ENCODE results near the gene NFATC3.
"Not testable (repeated sequence)": the region's sequence is repeated elsewhere in the genome, so short reads cannot be mapped to it uniquely, and the experiment has no call there.

The NFATC3 gene

GRCh38 chr16:68126395-68126794 lies 41.2 kb downstream of the NFATC3 start:
- H3K9me3 Mint-ChIP-seq, result no peaks in the 10 kb centered on the region
- H3K36me3 Mint-ChIP-seq (ENCODE audit: insufficient read depth), result peaks cover 46% of the 10 kb centered on the region
- H3K27ac Mint-ChIP-seq, result no peak overlapping the region
- H3K4me3 Mint-ChIP-seq, result no peak overlapping the region
- H3K27me3 Mint-ChIP-seq, result no peaks in the 10 kb centered on the region
- DNase-seq, result no peak
- ATAC-seq (replicated peaks), result no peak
- peaks cover 45 to 57% of the 10 kb centered on the region in 2 donors for H3K4me1 Mint-ChIP-seq (ENCODE audit: low read depth in 2 of 2)

DNA sequence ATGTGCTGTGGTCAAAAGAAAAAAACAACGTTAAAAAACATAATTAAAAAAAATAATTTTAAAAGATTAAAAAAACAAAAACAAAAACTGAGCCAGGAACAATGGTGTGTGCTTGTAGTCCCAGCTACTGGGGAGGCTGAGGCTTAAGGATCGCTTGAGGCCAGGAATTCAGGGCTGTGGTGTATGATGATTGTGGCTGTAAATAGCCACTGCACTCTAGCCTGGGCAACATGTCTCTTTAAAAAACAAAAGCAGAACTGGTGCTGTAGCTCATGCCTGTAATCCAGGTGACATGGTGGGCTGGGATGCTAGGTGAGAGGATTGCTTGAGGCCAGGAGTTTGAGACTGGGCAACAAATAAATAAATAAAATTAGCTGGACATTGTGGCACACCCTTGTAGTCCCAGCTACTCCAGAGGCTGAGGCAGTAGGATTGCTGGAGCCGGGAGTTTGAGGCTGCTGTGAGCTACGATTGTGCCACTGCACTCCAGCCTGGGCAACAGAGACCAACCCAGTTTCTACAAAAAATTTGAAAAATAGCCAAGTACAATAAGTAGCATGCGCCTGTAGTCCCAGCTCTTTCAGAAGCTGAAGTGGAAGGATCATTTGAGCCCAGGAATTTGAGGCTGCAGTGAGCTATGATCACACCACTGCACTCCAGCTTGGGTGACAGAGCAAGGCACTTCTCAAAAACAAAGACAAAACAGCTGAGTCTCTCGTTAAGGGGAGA lies 43.6 kb downstream of the NFATC3 start:
- no peak for DNase-seq
- peaks cover 41% of the 10 kb centered on the region for H3K36me3 Mint-ChIP-seq (ENCODE audit: insufficient read depth)
- peak overlapping the region in 1 of 2 donors; percentile 44 for H3K27ac Mint-ChIP-seq
- no peaks in the 10 kb centered on the region for H3K27me3 Mint-ChIP-seq
- no peak for ATAC-seq (replicated peaks)
- H3K4me1 Mint-ChIP-seq (ENCODE audit: low read depth in 2 of 2), result peaks cover 45 to 61% of the 10 kb centered on the region in 2 donors
- no peak overlapping the region for H3K4me3 Mint-ChIP-seq
- H3K9me3 Mint-ChIP-seq, result no peaks in the 10 kb centered on the region

DNA sequence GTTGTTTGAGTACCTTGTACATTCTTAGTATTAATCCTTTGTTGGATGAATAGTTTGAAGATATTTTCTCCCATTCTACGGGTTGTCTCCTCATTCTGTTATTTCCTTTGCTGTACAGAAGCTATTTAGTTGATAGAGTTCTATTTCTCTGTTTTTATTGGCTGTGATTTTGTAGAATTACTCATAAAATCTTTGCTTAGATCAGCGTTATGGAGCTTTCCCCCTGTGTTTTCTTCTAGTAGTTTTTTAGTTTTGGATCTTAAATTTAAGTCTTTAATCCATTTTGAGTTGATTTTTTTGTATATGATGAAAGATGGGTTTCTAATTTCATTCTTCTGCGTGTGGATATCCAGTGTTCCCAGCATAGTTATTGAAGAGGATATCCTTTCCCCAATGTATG lies 45.4 kb downstream of the NFATC3 start:
- Mint-ChIP-seq H3K4me3 (peak overlapping the region; percentile 8 to 34), H3K36me3 (ENCODE audit: insufficient read depth) (peaks cover 37% of the 10 kb centered on the region), H3K27ac (peak overlapping the region; percentile 83 to 94), H3K9me3 (no peaks in the 10 kb centered on the region), H3K4me1 (ENCODE audit: low read depth in 2 of 2) (peaks cover 45 to 63% of the 10 kb centered on the region in 2 donors), H3K27me3 (no peaks in the 10 kb centered on the region)
- ATAC-seq (replicated peaks), result no peak
- DNase-seq, result no peak

DNA sequence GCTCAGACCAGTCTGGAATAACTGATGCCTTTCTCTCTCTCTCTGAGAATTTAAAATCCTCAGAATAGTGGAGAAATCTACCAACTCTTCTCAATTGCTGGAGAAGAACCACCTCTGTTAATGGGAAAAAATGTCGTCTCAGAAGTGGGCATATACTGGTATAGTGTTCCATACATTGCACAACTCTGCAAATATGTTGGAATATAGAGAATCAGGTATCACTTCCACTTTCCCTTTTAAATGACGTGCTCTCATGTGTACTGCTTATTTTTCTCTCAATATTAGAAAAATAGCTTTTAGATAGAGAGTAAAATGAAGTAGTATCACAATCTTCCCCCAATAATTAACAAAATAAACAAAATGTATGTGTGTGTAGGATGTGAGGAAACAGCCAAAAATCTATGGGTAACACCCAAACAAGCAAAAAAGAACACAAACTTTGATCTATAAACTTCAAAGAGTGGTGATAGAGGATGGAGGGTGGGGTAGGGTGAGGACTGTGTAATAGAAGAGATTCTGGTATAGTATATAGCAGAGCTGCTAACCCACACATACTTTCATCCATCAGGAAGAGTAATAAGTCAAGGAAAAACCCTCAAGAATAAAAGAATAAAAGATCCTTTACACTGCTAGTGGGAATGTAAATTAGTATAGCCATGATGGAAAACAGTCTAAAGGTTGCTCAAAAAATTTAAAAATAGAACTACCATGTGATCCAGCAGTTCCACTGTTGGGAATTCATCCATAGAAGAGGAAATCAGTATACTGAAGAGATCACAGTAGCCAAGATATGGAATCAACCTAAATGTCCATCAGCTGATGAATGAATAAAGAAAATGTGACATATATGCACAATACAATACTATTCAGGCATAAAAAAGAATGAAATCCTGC lies 46.9 kb downstream of the NFATC3 start:
- H3K36me3 Mint-ChIP-seq (ENCODE audit: insufficient read depth), result peaks cover 32% of the 10 kb centered on the region
- H3K4me1 Mint-ChIP-seq (ENCODE audit: low read depth in 2 of 2), result peaks cover 44 to 57% of the 10 kb centered on the region in 2 donors
- no peaks in the 10 kb centered on the region for H3K9me3 Mint-ChIP-seq
- H3K27me3 Mint-ChIP-seq, result no peaks in the 10 kb centered on the region
- peak overlapping the region; percentile 47 to 51 for H3K4me3 Mint-ChIP-seq
- no peak for DNase-seq
- peak overlapping the region; percentile 80 to 94 for H3K27ac Mint-ChIP-seq
- peak; percentile 78 for ATAC-seq (replicated peaks)

DNA sequence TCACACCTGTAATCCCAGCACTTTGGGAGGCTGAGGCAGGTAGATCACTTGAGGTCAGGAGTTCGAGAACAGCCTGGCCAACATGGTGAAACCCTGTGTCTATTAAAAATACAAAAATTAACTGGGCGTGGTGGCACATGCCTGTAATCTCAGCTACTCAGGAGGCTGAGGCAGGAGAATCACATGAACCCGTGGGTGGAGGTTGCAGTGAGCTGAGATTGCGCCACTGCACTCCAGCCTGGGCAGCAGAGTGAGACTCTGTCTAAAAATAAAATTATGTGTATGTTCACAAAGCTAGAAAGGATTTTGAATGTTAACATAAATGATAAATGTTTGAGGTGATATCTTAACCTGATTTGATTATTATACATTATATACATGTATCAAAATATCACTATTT lies 47.8 kb downstream of the NFATC3 start:
- Mint-ChIP-seq H3K36me3 (ENCODE audit: insufficient read depth) (peaks cover 33% of the 10 kb centered on the region), H3K4me1 (ENCODE audit: low read depth in 2 of 2) (peaks cover 41 to 57% of the 10 kb centered on the region in 2 donors)
- H3K27me3 Mint-ChIP-seq; H3K9me3 Mint-ChIP-seq; DNase-seq; H3K27ac Mint-ChIP-seq; H3K4me3 Mint-ChIP-seq; ATAC-seq (replicated peaks): not testable (repeated sequence)

DNA sequence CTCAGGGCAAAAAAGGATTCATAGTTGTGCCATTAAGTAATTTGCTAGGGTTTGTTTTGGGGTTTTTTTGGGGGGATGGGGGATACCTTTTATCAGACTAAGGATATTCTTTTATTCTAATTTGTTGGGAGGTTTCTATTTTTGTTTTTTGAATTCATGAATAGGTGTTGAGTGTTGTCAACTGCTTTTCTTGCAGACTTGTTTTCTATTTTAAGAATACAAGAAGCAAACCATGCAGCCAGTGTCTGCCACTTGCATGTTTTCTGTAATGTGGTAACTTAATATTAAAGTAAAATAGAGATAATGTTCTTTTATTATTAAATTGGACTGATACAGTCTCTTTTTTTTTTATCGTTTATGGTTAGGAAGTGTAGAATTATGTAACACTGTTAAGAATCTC lies 49.5 kb downstream of the NFATC3 start:
- H3K9me3 Mint-ChIP-seq, result no peaks in the 10 kb centered on the region
- peaks cover 40% of the 10 kb centered on the region for H3K36me3 Mint-ChIP-seq (ENCODE audit: insufficient read depth)
- H3K4me3 Mint-ChIP-seq, result no peak overlapping the region
- DNase-seq (no peak), ATAC-seq (replicated peaks) (no peak)
- H3K27ac Mint-ChIP-seq, result peak overlapping the region; percentile 28 to 78
- no peaks in the 10 kb centered on the region for H3K27me3 Mint-ChIP-seq
- peaks cover 38 to 53% of the 10 kb centered on the region in 2 donors for H3K4me1 Mint-ChIP-seq (ENCODE audit: low read depth in 2 of 2)

GRCh38 chr16:68136515-68136914 lies 51.3 kb downstream of the NFATC3 start:
- ATAC-seq (replicated peaks) (no peak), DNase-seq (no peak)
- Mint-ChIP-seq H3K4me1 (ENCODE audit: low read depth in 2 of 2) (peaks cover 30 to 50% of the 10 kb centered on the region in 2 donors), H3K27me3 (no peaks in the 10 kb centered on the region), H3K36me3 (ENCODE audit: insufficient read depth) (peaks cover 39% of the 10 kb centered on the region), H3K9me3 (no peaks in the 10 kb centered on the region), H3K4me3 (no peak overlapping the region), H3K27ac (no peak overlapping the region)

DNA sequence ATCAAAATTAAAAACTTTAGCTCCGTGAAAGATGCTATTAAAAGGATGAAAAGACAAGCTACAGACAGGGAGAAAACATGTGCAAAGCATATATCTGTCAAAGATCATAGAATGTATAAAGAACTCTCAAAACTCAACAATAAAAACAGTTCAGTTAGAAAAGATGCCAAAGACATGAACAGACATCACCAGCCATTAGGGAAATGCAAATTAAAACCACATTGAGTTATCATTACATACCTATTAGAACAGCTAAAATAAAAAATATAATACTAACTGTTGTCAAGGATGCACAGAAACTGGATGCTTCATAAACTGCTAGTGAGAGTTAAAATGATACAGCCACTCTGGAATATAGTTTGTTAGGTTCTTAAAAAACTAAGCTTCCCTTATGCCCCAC lies 58.8 kb downstream of the NFATC3 start:
- Mint-ChIP-seq H3K27ac (peak overlapping the region; percentile 49 to 53), H3K36me3 (ENCODE audit: insufficient read depth) (peaks cover 51% of the 10 kb centered on the region), H3K4me1 (ENCODE audit: low read depth in 2 of 2) (peaks cover 29 to 52% of the 10 kb centered on the region in 2 donors), H3K27me3 (no peaks in the 10 kb centered on the region), H3K4me3 (peak overlapping the region in 1 of 2 donors; percentile 18), H3K9me3 (no peaks in the 10 kb centered on the region)
- ATAC-seq (replicated peaks) (no peak), DNase-seq (no peak)

DNA sequence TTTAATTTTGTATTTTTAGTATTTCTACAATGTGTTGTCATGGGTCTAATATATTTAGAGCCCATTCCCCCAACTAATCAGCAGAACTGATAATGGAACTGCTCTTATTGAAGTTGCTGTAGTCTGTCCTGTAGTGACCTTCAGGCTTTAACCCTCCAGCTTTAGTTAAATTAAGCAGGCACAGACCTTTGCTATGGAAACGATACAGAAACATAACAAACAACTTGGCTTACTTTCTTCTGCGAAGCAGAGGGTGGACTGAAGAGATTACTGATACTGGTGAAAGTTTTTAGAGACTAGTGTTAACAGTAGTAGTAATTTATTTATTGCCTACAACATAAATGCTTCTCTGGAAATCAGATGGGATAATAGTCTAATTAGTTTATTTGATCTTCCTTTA lies 61.4 kb downstream of the NFATC3 start:
- DNase-seq (no peak), ATAC-seq (replicated peaks) (peak; percentile 67)
- H3K4me3 Mint-ChIP-seq, result no peak overlapping the region
- no peaks in the 10 kb centered on the region for H3K27me3 Mint-ChIP-seq
- H3K27ac Mint-ChIP-seq, result peak overlapping the region; percentile 46 to 51
- H3K36me3 Mint-ChIP-seq (ENCODE audit: insufficient read depth), result peaks cover 42% of the 10 kb centered on the region
- H3K4me1 Mint-ChIP-seq (ENCODE audit: low read depth in 2 of 2), result peaks cover 19 to 44% of the 10 kb centered on the region in 2 donors
- no peaks in the 10 kb centered on the region for H3K9me3 Mint-ChIP-seq

DNA sequence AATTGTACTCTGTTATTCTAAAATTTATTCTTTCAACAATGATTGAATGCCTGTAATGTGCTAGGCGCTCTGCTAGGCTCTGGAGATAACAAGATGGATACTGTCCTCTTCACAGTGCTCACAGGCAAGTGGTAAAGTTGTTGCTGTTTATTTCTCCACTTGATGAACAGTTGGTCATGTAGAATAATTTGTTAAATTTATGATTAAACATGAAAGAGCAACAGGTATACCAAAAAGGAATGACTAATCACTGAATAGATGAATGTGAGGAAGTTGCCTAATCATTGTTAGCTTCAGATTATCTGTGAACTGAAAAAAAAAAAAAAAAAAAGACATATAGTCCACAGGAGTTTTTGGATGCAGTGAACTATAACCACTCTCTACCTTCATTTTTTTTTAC lies 62.3 kb downstream of the NFATC3 start:
- Mint-ChIP-seq H3K9me3 (no peaks in the 10 kb centered on the region), H3K4me1 (ENCODE audit: low read depth in 2 of 2) (peaks cover 13 to 40% of the 10 kb centered on the region in 2 donors), H3K27me3 (no peaks in the 10 kb centered on the region), H3K4me3 (no peak overlapping the region), H3K27ac (peak overlapping the region; percentile 31 to 46), H3K36me3 (ENCODE audit: insufficient read depth) (peaks cover 40% of the 10 kb centered on the region)
- ATAC-seq (replicated peaks), result no peak
- no peak for DNase-seq

DNA sequence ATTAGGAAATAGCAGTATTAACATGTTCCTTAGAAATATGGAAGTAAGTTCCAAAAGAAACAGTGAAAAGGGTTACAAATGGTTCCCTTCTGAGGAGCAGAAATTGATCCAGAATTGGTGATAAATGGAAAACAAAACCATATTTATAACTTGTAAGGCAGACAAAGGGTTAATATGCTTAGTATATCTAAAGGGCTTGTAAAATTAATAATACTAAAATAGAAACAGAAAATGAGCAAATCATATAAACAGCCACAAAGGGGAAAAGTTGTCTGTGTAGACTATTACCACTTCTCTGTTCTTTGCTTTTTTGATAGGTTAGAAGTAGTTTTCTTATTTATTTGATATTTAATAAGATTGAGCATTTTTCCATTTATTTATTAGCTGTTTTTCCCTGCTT lies 64.4 kb downstream of the NFATC3 start:
- H3K4me1 Mint-ChIP-seq (ENCODE audit: low read depth in 2 of 2), result peaks cover 13 to 44% of the 10 kb centered on the region in 2 donors
- no peaks in the 10 kb centered on the region for H3K27me3 Mint-ChIP-seq
- no peak overlapping the region for H3K4me3 Mint-ChIP-seq
- no peaks in the 10 kb centered on the region for H3K9me3 Mint-ChIP-seq
- DNase-seq, result no peak
- H3K36me3 Mint-ChIP-seq (ENCODE audit: insufficient read depth), result peaks cover 36% of the 10 kb centered on the region
- peak overlapping the region in 1 of 2 donors; percentile 12 for H3K27ac Mint-ChIP-seq
- ATAC-seq (replicated peaks), result no peak

DNA sequence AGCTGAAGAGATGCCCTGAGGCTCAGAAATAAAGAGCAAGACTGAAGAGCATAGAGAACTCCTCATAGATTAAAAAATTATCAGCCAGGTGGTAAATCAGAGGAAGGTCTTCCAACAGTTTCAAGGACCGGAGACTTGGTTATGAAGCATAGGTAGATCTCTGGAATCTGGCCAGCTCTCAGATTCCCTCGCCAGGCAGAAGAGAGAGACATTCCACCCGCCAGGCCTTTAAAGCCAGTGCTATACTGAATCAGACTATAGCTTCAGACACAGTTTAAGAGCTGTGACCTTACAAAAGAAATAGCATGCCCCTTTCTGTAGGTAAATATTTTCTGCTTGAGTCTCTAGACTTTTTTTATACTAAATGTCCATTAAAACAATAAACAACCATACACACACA lies 70.3 kb downstream of the NFATC3 start:
- H3K36me3 Mint-ChIP-seq (ENCODE audit: insufficient read depth), result peaks cover 50% of the 10 kb centered on the region
- peak overlapping the region; percentile 66 to 76 for H3K27ac Mint-ChIP-seq
- no peak for ATAC-seq (replicated peaks)
- H3K9me3 Mint-ChIP-seq, result no peaks in the 10 kb centered on the region
- H3K4me3 Mint-ChIP-seq, result no peak overlapping the region
- DNase-seq, result no peak
- H3K27me3 Mint-ChIP-seq, result no peaks in the 10 kb centered on the region
- H3K4me1 Mint-ChIP-seq (ENCODE audit: low read depth in 2 of 2), result peaks cover 8 to 40% of the 10 kb centered on the region in 2 donors

GRCh38 chr16:68162413-68162812 lies 77.2 kb downstream of the NFATC3 start:
- no peak for DNase-seq
- Mint-ChIP-seq H3K27ac (no peak overlapping the region), H3K4me1 (ENCODE audit: low read depth in 2 of 2) (peaks cover 1 to 5% of the 10 kb centered on the region in 2 donors), H3K4me3 (no peak overlapping the region), H3K36me3 (ENCODE audit: insufficient read depth) (peaks cover 50% of the 10 kb centered on the region), H3K27me3 (no peaks in the 10 kb centered on the region), H3K9me3 (no peaks in the 10 kb centered on the region)
- no peak for ATAC-seq (replicated peaks)

DNA sequence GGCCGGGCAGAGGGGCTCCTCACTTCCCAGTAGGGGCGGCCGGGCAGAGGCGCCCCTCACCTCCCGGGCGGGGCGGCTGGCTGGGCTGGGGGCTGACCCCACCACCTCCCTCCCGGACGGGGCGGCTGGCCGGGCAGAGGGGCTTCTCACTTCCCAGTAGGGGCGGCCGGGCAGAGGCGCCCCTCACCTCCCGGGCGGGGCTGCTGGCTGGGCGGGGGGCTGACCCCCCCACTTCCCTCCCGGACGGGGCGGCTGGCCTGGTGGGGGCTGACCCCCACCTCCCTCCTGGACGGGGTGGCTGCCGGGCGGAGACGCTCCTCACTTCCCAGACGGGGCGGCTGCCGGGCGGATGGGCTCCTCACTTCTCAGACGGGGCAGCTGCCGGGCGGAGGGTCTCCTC lies 78.1 kb downstream of the NFATC3 start:
- H3K36me3 Mint-ChIP-seq (ENCODE audit: insufficient read depth), result peaks cover 55% of the 10 kb centered on the region
- not testable (repeated sequence) for DNase-seq; ATAC-seq (replicated peaks); H3K9me3 Mint-ChIP-seq; H3K4me1 Mint-ChIP-seq (ENCODE audit: low read depth in 2 of 2); H3K27ac Mint-ChIP-seq; H3K27me3 Mint-ChIP-seq; H3K4me3 Mint-ChIP-seq

All from effector memory CD8-positive, alpha-beta T cell (primary cell).